A549 (cell line): Measurements from ENCODE around the gene AFF2. TPM values are rescaled to one million over a fixed set of nuclear protein-coding genes. Genes with fewer than 3 reads are reported as not detected.

Experiments used
- ATAC-seq, 2 experiments: fragments of 200-7000 bp in 1 of 2; fragments of >200 bp in 1 of 2; cut with Nextera tagmentation in 1 of 2; cut with Tn5 transposase in 1 of 2; 3 replicates each; pipeline versions ENCODE4 v1.8.0 to v1.9.1; 2018 to 2020; ENCODE audit warnings: mild to moderate bottlenecking in 1 of 2, moderate library complexity in 1 of 2
- CTCF ChIA-PET: fragments of 300-600 bp; sonication (Branson Sonifier 250); formaldehyde crosslinking; extraction: SDS; loops from one replicate; lab custom pipeline; 2021; ENCODE audit warnings: antibody characterized with exemption, inconsistent platforms; lab: Yijun Ruan, JAX
- POLR2A ChIA-PET: fragments of 350-600 bp; formaldehyde crosslinking; extraction: SDS; loops from one replicate; lab custom pipeline; 2021; ENCODE audit warnings: antibody characterized with exemption, inconsistent platforms; lab: Yijun Ruan, JAX
- DNase-seq, 2 experiments: peaks; one replicate each; pipeline versions ENCODE4 v3.0.0 to v3.0.0-alpha.2; 2011 to 2016; ENCODE audit warnings: low read depth in 1 of 2, low spot score in 1 of 2
- FAIRE-seq: peaks from 2 replicates; lab custom pipeline; 2011; peaks lifted over from hg19 to GRCh38; lab: Jason Lieb, UNC
- H3K27ac ChIP-seq, 2 experiments: fragments of >200 bp; sonication (Bioruptor Twin); formaldehyde crosslinking; 3 replicates each; pipeline ENCODE4 v1.5.1; 2016 to 2017
- H3K4me1 ChIP-seq: fragments of >200 bp; sonication (Bioruptor Twin); formaldehyde crosslinking; 3 replicates; pipeline ENCODE4 v1.6.1; 2016
- H3K4me2 ChIP-seq: fragments of >200 bp; sonication (Bioruptor Twin); formaldehyde crosslinking; 3 replicates; pipeline ENCODE4 v1.6.1; 2016
- H3K4me3 ChIP-seq: fragments of >200 bp; sonication (Bioruptor Twin); formaldehyde crosslinking; 3 replicates; pipeline ENCODE4 v1.5.1; 2016
- H3K9me3 ChIP-seq: fragments of >200 bp; sonication (Bioruptor Twin); formaldehyde crosslinking; 3 replicates; pipeline ENCODE4 v1.6.1; 2016
- CBX2 ChIP-seq: fragments of 200-600 bp; sonication (generic); IDR thresholded peaks from 2 replicates; pipeline ENCODE4 v1.6.1; 2016; ENCODE audit warnings: low read depth, mild to moderate bottlenecking, borderline replicate concordance
- CHD4 ChIP-seq: fragments of 200-600 bp; sonication (generic); IDR thresholded peaks from 2 replicates; pipeline ENCODE4 v1.6.1; 2016; ENCODE audit warnings: antibody characterized with exemption, mild to moderate bottlenecking, borderline replicate concordance
- EHMT2 ChIP-seq: fragments of 200-600 bp; sonication (generic); IDR thresholded peaks from 2 replicates; pipeline ENCODE4 v1.6.1; 2016; ENCODE audit warnings: antibody characterized with exemption, low read depth, mild to moderate bottlenecking, moderate library complexity
- JUN ChIP-seq, 2 experiments: fragments of >200 bp; sonication (Bioruptor Twin); formaldehyde crosslinking; IDR thresholded peaks; 2 replicates in 1 of 2; 3 replicates in 1 of 2; pipeline ENCODE4 v1.6.1; 2016 to 2017
- JUNB ChIP-seq: fragments of >200 bp; sonication (Bioruptor Twin); formaldehyde crosslinking; IDR thresholded peaks from 2 replicates; pipeline ENCODE4 v1.6.1; 2016
- NR3C1 ChIP-seq: fragments of >200 bp; sonication (Bioruptor Twin); formaldehyde crosslinking; IDR thresholded peaks from 3 replicates; pipeline ENCODE4 v1.6.1; 2017
- PHF8 ChIP-seq: fragments of 200-600 bp; sonication (generic); IDR thresholded peaks from 2 replicates; pipeline ENCODE4 v1.6.1; 2016; ENCODE audit warnings: low read depth, mild to moderate bottlenecking, antibody characterized with exemption, moderate library complexity, borderline replicate concordance
- POLR2A ChIP-seq: IDR thresholded peaks from 2 replicates; pipeline ENCODE4 v1.6.1; 2012; ENCODE audit warnings: mild to moderate bottlenecking, low read length
- RCOR1 ChIP-seq: fragments of 150-350 bp; IDR thresholded peaks from 2 replicates; pipeline ENCODE4 v1.6.1; 2014; ENCODE audit warnings: antibody characterized with exemption, low read length, low read depth
- RFX5 ChIP-seq: fragments of 450-650 bp; IDR thresholded peaks from 2 replicates; pipeline ENCODE4 v1.7.1; 2014; ENCODE audit warnings: antibody characterized with exemption, mild to moderate bottlenecking, moderate library complexity
- RNF2 ChIP-seq: fragments of 200-600 bp; sonication (generic); IDR thresholded peaks from 2 replicates; pipeline ENCODE4 v1.6.1; 2016; ENCODE audit warnings: low read depth, mild to moderate bottlenecking, antibody characterized with exemption, moderate library complexity, borderline replicate concordance
- SMC3 ChIP-seq: fragments of >200 bp; sonication (Bioruptor Twin); formaldehyde crosslinking; IDR thresholded peaks from 3 replicates; pipeline ENCODE4 v1.6.1; 2018; ENCODE audit warnings: inconsistent platforms
- ZNF302 ChIP-seq: fragments of 250-450 bp; sonication (Bioruptor Pico); IDR thresholded peaks from 2 replicates; pipeline ENCODE4 v1.9.0; 2021; ENCODE audit warnings: inconsistent platforms, mild to moderate bottlenecking, moderate library complexity
- ZSCAN20 ChIP-seq: fragments of 250-450 bp; sonication (Bioruptor Pico); IDR thresholded peaks from 2 replicates; pipeline ENCODE4 v1.8.0; 2022; ENCODE audit warnings: mild to moderate bottlenecking, moderate library complexity
- WGBS: methylation state at CpG from one replicate; pipeline ENCODE4 v1.1.6; 2017; ENCODE audit errors: missing lambda C conversion rate; 5-methylcytosine and 5-hydroxymethylcytosine counted together
- polyA plus RNA-seq, 4 experiments: library from polyadenylated mRNA; depleted of rRNA in 3 of 4; stranded (reverse); fragments of >200 nt; fragmentation: RNase III in 1 of 4; extraction: RNeasy Plus Mini Kit Qiagen cat#74134 plus additional on column Dnase treatment in 1 of 4; gene quantifications; 2 replicates in 3 of 4; 3 replicates in 1 of 4; pipeline ENCODE4 v1.2.3, GENCODE V29; 2011 to 2017
- TF ChIP-seq, protein P1 (sequence below): fragments of >200 bp; sonication (Bioruptor Twin); formaldehyde crosslinking; IDR thresholded peaks from 2 replicates; pipeline ENCODE4 v1.6.1; 2016
- TF ChIP-seq, protein P2 (sequence below): fragments of 250-450 bp; sonication (Bioruptor Pico); IDR thresholded peaks from 2 replicates; pipeline ENCODE4 v1.5.0; 2020; ENCODE audit warnings: low read depth, mild to moderate bottlenecking, moderate library complexity
- TF ChIP-seq, protein P3 (sequence below): fragments of 150-350 bp; IDR thresholded peaks from 2 replicates; pipeline ENCODE4 v1.6.1; 2014; ENCODE audit warnings: low read depth, mild to moderate bottlenecking, low read length
- TF ChIP-seq, protein P4 (sequence below): fragments of 450-650 bp; IDR thresholded peaks from 2 replicates; pipeline ENCODE4 v1.6.1; 2014; ENCODE audit warnings: antibody characterized with exemption
- TF ChIP-seq, protein P5 (sequence below): fragments of 250-450 bp; sonication (Bioruptor Pico); IDR thresholded peaks from 2 replicates; pipeline ENCODE4 v1.5.0; 2021; ENCODE audit warnings: mild to moderate bottlenecking, moderate library complexity, borderline replicate concordance
- TF ChIP-seq, protein P6 (sequence below): IDR thresholded peaks from 2 replicates; pipeline ENCODE4 v1.6.1; 2012
- TF ChIP-seq, protein P7 (sequence below): IDR thresholded peaks from 2 replicates; pipeline ENCODE4 v1.6.1; 2012

AFF2 gene
- polyA plus RNA-seq, 2 of the 4 experiments (the other 2 are of a cell fraction), result 0.04 TPM; not detected in 1

DNA sequence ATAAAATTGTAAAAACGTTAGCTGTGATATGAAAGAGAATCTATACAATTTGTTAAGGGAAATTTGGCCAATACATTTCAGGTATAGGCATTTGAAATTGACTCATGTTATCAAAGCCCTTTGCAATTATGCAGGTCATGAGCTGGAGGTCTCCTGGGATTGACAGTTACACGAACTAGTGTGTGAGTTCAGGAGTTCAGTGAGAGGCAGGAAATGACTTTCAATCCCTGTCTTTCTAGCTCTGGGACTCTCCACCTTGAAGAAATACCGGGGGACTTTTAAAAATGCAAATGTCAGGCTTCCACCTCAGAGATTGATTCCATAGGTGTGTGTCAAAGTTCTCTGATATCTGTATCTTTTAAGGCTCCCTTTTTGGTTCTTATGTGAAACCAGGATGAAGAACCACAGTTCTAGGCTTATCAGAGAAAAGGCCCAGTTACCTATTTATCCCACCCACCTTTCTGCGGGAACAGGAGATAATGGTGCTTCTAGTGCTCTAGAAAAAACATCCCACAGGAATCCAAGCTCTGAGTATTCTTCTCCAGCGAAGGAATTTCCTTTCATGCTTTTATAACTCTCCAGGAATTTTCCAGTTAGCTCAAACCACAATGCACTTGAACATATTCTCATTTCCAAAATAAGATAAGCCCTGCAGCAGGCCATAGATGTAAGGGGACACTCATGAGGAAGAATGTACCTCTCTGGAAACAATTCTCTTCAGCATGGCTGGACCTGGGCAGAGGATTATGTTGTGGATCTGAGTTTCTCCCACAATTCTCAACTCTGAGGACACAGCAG, 503.6 kb downstream of the AFF2 start:
- 0% methylated on average over 5 of the region's 5 CpGs for WGBS
- DNase-seq, result no peak
- ATAC-seq, result no peak
- no peak overlapping the region for H3K4me3 ChIP-seq
- POLR2A ChIA-PET, result no interaction called here
- no peak overlapping the region for H3K27ac ChIP-seq
- H3K4me1 ChIP-seq, result no peaks in the 10 kb centered on the region
- no peak for TF ChIP-seq RCOR1
- no peak for TF ChIP-seq SMC3
- no peak for TF ChIP-seq ZNF302 (CRISPR knock-in tag)
- TF ChIP-seq, protein P1, sequence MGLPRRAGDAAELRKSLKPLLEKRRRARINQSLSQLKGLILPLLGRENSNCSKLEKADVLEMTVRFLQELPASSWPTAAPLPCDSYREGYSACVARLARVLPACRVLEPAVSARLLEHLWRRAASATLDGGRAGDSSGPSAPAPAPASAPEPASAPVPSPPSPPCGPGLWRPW, result no peak
- TF ChIP-seq, protein P2, sequence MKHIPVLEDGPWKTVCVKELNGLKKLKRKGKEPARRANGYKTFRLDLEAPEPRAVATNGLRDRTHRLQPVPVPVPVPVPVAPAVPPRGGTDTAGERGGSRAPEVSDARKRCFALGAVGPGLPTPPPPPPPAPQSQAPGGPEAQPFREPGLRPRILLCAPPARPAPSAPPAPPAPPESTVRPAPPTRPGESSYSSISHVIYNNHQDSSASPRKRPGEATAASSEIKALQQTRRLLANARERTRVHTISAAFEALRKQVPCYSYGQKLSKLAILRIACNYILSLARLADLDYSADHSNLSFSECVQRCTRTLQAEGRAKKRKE (CRISPR knock-in tag), result no peak
- TF ChIP-seq, protein P3, sequence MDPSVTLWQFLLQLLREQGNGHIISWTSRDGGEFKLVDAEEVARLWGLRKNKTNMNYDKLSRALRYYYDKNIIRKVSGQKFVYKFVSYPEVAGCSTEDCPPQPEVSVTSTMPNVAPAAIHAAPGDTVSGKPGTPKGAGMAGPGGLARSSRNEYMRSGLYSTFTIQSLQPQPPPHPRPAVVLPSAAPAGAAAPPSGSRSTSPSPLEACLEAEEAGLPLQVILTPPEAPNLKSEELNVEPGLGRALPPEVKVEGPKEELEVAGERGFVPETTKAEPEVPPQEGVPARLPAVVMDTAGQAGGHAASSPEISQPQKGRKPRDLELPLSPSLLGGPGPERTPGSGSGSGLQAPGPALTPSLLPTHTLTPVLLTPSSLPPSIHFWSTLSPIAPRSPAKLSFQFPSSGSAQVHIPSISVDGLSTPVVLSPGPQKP, result no peak
- no peak for TF ChIP-seq NR3C1
- TF ChIP-seq POLR2A, result no peak
- TF ChIP-seq, protein P4, sequence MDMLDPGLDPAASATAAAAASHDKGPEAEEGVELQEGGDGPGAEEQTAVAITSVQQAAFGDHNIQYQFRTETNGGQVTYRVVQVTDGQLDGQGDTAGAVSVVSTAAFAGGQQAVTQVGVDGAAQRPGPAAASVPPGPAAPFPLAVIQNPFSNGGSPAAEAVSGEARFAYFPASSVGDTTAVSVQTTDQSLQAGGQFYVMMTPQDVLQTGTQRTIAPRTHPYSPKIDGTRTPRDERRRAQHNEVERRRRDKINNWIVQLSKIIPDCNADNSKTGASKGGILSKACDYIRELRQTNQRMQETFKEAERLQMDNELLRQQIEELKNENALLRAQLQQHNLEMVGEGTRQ, result no peak
- no peak for TF ChIP-seq CHD4
- TF ChIP-seq, protein P5, sequence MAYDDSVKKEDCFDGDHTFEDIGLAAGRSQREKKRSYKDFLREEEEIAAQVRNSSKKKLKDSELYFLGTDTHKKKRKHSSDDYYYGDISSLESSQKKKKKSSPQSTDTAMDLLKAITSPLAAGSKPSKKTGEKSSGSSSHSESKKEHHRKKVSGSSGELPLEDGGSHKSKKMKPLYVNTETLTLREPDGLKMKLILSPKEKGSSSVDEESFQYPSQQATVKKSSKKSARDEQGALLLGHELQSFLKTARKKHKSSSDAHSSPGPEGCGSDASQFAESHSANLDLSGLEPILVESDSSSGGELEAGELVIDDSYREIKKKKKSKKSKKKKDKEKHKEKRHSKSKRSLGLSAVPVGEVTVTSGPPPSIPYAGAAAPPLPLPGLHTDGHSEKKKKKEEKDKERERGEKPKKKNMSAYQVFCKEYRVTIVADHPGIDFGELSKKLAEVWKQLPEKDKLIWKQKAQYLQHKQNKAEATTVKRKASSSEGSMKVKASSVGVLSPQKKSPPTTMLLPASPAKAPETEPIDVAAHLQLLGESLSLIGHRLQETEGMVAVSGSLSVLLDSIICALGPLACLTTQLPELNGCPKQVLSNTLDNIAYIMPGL (CRISPR knock-in tag), result no peak
- TF ChIP-seq JUNB, result no peak
- TF ChIP-seq RNF2, result no peak
- TF ChIP-seq, all 56 proteins: peak for 0
- Histone ChIP-seq H3K9me3 (no peaks in the 10 kb centered on the region), H3K4me2 (no peak overlapping the region)
- CTCF ChIA-PET, result no interaction called here
- no peak for FAIRE-seq

DNA sequence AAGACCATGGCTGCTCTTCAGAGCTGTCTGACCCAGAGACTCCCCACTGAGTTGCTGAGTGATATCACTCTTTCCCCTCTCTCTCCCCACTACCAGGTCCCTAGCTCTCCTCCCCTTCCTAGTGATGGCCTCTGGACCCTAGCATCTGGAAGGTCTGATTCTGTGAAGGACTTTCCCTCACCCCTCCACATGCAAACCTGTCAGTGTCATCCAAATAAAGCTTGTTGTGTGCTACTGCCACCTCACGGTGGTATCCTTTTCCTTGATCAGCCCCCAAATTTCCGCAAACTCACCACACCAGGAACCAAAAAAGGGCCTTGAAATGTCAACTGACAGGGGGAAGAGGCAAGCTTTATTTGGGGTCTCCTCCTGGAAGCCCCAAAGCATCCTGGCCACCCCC, 504.5 kb downstream of the AFF2 start:
- no peaks in the 10 kb centered on the region for H3K4me1 ChIP-seq
- POLR2A ChIA-PET, result no interaction called here
- no peak overlapping the region for H3K4me2 ChIP-seq
- no peak for FAIRE-seq
- no peak for DNase-seq
- no peak for ATAC-seq
- H3K9me3 ChIP-seq, result no peaks in the 10 kb centered on the region
- TF ChIP-seq RFX5 (no peak), PHF8 (no peak), EHMT2 (no peak), JUN (IDR thresholded peaks at IDR 0.05) (no peak), ZSCAN20 (CRISPR knock-in tag) (no peak), CBX2 (no peak)
- TF ChIP-seq, protein P6, sequence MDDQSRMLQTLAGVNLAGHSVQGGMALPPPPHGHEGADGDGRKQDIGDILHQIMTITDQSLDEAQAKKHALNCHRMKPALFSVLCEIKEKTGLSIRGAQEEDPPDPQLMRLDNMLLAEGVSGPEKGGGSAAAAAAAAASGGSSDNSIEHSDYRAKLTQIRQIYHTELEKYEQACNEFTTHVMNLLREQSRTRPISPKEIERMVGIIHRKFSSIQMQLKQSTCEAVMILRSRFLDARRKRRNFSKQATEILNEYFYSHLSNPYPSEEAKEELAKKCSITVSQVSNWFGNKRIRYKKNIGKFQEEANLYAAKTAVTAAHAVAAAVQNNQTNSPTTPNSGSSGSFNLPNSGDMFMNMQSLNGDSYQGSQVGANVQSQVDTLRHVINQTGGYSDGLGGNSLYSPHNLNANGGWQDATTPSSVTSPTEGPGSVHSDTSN, result no peak
- TF ChIP-seq, protein P7, sequence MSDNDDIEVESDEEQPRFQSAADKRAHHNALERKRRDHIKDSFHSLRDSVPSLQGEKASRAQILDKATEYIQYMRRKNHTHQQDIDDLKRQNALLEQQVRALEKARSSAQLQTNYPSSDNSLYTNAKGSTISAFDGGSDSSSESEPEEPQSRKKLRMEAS, result no peak
- TF ChIP-seq, all 56 proteins: peak for 0
- WGBS, result 28% methylated on average over 2 of the region's 2 CpGs
- H3K27ac ChIP-seq, result no peak overlapping the region
- CTCF ChIA-PET, result no interaction called here
- no peak overlapping the region for H3K4me3 ChIP-seq
